A673 (cell line): ENCODE results near the gene AK5. TPM values are rescaled to one million over a fixed set of nuclear protein-coding genes. Genes with fewer than 3 reads are reported as not detected.

Source experiments
- BruUV-seq: library from RNA; stranded (reverse); fragments of 400-500 nt; replicated peaks from 2 replicates; lab custom pipeline; 2021; lab: Mats Ljungman, UMichigan
- CTCF ChIA-PET: fragments of 300-600 bp; sonication (Branson Sonifier 250); formaldehyde crosslinking; loops from one replicate; lab custom pipeline; 2022; ENCODE audit warnings: antibody characterized with exemption; lab: Charles Lee
- POLR2A ChIA-PET: fragments of 300-600 bp; sonication (Branson Sonifier 250); formaldehyde crosslinking; loops from one replicate; lab custom pipeline; 2022; ENCODE audit warnings: antibody characterized with exemption; ENCODE audit not compliant: low non-redundant PET; lab: Charles Lee
- DNase-seq: peaks from one replicate; pipeline ENCODE4 v3.0.0-alpha.2; 2015; ENCODE audit warnings: low spot score
- H3K27ac ChIP-seq: fragments of 200-600 bp; sonication (generic); 2 replicates; pipeline ENCODE4 v1.5.1; 2016; ENCODE audit warnings: mixed run types, low read depth, mild to moderate bottlenecking, mixed read lengths, antibody characterized with exemption, low read length; ENCODE audit not compliant: poor library complexity, severe bottlenecking
- H3K27me3 ChIP-seq: fragments of 200-600 bp; sonication (generic); replicated peaks from 2 replicates; pipeline ENCODE4 v1.6.1; 2017; ENCODE audit warnings: mixed run types, low read depth, mild to moderate bottlenecking, mixed read lengths, antibody characterized with exemption, low read length; ENCODE audit not compliant: insufficient read depth, poor library complexity
- H3K36me3 ChIP-seq: fragments of 200-600 bp; sonication (generic); 2 replicates; pipeline ENCODE4 v1.6.1; 2016; ENCODE audit warnings: mixed run types, mild to moderate bottlenecking, mixed read lengths, antibody characterized with exemption, low read length; ENCODE audit not compliant: insufficient read depth, poor library complexity, severe bottlenecking
- H3K4me1 ChIP-seq: fragments of 200-600 bp; sonication (generic); 2 replicates; pipeline ENCODE4 v1.6.1; 2017; ENCODE audit warnings: mixed run types, mild to moderate bottlenecking, mixed read lengths, antibody characterized with exemption, low read length; ENCODE audit not compliant: insufficient read depth, poor library complexity, severe bottlenecking
- H3K4me3 ChIP-seq: fragments of 200-600 bp; sonication (generic); 2 replicates; pipeline ENCODE4 v1.5.1; 2016; ENCODE audit warnings: low read depth, mixed run types, mild to moderate bottlenecking, mixed read lengths, low read length; ENCODE audit not compliant: poor library complexity, severe bottlenecking
- H3K9me3 ChIP-seq: fragments of 200-600 bp; sonication (generic); 2 replicates; pipeline ENCODE4 v1.6.1; 2016; ENCODE audit warnings: mixed run types, low read depth, mild to moderate bottlenecking, mixed read lengths, antibody characterized with exemption, low read length; ENCODE audit not compliant: poor library complexity, severe bottlenecking
- EZH2 ChIP-seq: fragments of 200-600 bp; sonication (generic); IDR thresholded peaks from 2 replicates; pipeline ENCODE4 v1.6.1; 2017; ENCODE audit warnings: borderline replicate concordance, low read depth, mild to moderate bottlenecking, mixed read lengths, antibody characterized with exemption, low read length; ENCODE audit not compliant: poor library complexity, severe bottlenecking
- intact Hi-C: fragments of 100-400 bp; cut with micrococcal nuclease; formaldehyde crosslinking; loops from one replicate; pipeline ENCODE4 v1.10.0; 2022; ENCODE audit not compliant: unreplicated experiment
- total RNA-seq: library from RNA; stranded (reverse); gene quantifications from 2 replicates; pipeline ENCODE4 v1.2.3, GENCODE V29; 2021
- TF ChIP-seq, protein P1 (sequence below): fragments of 300-800, 200-600 bp; sonication (generic); conservative IDR thresholded peaks from 2 replicates; pipeline ENCODE4 v1.5.1; 2017; ENCODE audit warnings: low read depth, mild to moderate bottlenecking, antibody characterized with exemption, low read length, moderate library complexity, mixed read lengths

The AK5 gene
- total RNA-seq, 1 experiment from 2014 or later = 0.47 TPM

DNA sequence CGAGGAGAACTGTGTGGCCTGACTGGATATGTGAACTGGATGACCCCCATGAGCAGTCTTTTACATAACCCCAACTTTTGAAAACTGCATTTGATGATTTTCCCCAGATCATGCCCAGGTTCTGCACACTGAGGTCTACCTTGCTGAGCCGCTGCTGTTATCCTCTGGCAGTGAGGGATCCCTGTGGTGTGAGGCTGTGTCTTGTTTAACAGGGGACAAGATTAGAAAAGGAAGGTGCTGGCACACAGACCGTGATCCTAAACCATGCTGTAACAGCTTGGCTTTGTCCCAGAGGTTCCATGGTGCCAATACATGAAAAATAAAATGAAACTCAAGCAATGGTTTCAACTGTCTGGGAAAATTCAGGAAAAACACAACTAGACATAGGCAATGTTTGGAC, 266.5 kb downstream of the AK5 start:
- no peak for TF ChIP-seq EZH2
- TF ChIP-seq, protein P1, sequence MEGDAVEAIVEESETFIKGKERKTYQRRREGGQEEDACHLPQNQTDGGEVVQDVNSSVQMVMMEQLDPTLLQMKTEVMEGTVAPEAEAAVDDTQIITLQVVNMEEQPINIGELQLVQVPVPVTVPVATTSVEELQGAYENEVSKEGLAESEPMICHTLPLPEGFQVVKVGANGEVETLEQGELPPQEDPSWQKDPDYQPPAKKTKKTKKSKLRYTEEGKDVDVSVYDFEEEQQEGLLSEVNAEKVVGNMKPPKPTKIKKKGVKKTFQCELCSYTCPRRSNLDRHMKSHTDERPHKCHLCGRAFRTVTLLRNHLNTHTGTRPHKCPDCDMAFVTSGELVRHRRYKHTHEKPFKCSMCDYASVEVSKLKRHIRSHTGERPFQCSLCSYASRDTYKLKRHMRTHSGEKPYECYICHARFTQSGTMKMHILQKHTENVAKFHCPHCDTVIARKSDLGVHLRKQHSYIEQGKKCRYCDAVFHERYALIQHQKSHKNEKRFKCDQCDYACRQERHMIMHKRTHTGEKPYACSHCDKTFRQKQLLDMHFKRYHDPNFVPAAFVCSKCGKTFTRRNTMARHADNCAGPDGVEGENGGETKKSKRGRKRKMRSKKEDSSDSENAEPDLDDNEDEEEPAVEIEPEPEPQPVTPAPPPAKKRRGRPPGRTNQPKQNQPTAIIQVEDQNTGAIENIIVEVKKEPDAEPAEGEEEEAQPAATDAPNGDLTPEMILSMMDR = no peak
- Histone ChIP-seq H3K4me3 (no peak overlapping the region), H3K36me3 (no peaks in the 10 kb centered on the region), H3K9me3 (no peaks in the 10 kb centered on the region), H3K27me3 (no peaks in the 10 kb centered on the region), H3K4me1 (peaks cover 3% of the 10 kb centered on the region), H3K27ac (no peak overlapping the region)
- intact Hi-C loops = no loop called here
- DNase-seq = no peak
- ChIA-PET POLR2A (interaction anchor here (0.6 kb wide), 1 partner anchor 10 kb away, joined by 8 read pairs; no protein-coding TSS in a partner anchor), CTCF (no interaction called here)
- no TSS peak for BruUV-seq

DNA sequence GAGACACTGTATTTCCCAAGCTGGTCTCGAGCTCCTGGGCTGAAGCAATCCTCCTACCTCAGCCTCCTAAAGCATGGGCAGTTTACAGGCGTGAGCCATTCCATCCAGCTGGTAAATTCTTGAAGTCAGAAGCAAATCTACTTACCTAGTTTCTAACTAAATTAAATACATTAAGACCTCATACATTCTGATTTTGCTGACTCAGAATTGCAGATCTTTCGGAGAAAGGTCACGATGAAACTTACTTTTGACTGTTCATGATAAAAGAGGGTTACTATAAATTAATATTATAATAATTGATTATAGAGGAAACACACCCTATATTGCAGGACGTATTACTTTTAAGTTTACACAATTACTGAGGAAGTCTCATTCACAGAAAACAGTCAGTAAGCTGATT, 268.3 kb downstream of the AK5 start:
- no TSS peak for BruUV-seq
- intact Hi-C loops = no loop called here
- no peaks in the 10 kb centered on the region for H3K27me3 ChIP-seq
- no peaks in the 10 kb centered on the region for H3K36me3 ChIP-seq
- ChIA-PET POLR2A (no interaction called here), CTCF (no interaction called here)
- no peak overlapping the region for H3K27ac ChIP-seq
- DNase-seq = no peak
- H3K9me3 ChIP-seq = no peaks in the 10 kb centered on the region
- peaks cover 3% of the 10 kb centered on the region for H3K4me1 ChIP-seq
- no peak overlapping the region for H3K4me3 ChIP-seq
- TF ChIP-seq EZH2 = no peak
- TF ChIP-seq, protein P1 = no peak

DNA sequence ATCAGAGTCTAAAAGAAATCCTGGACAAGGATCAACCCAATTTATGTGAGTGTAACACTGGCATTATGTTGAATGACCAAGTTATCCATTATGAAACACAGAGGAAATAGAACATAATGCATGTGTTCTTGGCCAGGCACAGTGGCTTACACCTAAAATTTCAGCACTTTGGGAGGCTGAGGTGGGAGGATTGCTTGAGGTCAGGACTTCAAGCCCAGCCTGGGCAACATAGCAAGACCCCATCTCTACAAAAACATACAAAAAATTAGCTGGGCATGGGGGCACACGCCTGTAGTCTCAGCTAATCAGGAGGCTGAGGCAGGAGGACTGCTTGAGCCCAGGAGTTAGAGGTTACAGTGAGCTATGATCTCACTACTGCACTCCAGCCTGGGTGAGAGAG, 270.8 kb downstream of the AK5 start:
- Histone ChIP-seq H3K9me3 (no peaks in the 10 kb centered on the region), H3K27ac (no peak overlapping the region), H3K27me3 (no peaks in the 10 kb centered on the region), H3K36me3 (no peaks in the 10 kb centered on the region), H3K4me3 (no peak overlapping the region), H3K4me1 (peaks cover 3% of the 10 kb centered on the region)
- intact Hi-C loops = no loop called here
- CTCF ChIA-PET = no interaction called here
- no peak for DNase-seq
- BruUV-seq = no TSS peak
- POLR2A ChIA-PET = interaction anchor here (0.6 kb wide), 1 partner anchor 260 kb away, joined by 5 read pairs; no protein-coding TSS in a partner anchor
- no peak for TF ChIP-seq EZH2
